GM21447 (cell line): Measurements from ENCODE around the gene VANGL2.

Experiments used
- ATAC-seq: cut with Tn5 transposase; IDR thresholded peaks from one replicate; pipeline ENCODE4 v1.9.1; 2021; ENCODE audit not compliant: unreplicated experiment

VANGL2 gene

GRCh38 chr1:160404094-160404493 lies 3.7 kb downstream of the VANGL2 start:
- ATAC-seq, result no peak

GRCh38 chr1:160405331-160405877 lies 5.0 kb downstream of the VANGL2 start:
- no peak for ATAC-seq

DNA sequence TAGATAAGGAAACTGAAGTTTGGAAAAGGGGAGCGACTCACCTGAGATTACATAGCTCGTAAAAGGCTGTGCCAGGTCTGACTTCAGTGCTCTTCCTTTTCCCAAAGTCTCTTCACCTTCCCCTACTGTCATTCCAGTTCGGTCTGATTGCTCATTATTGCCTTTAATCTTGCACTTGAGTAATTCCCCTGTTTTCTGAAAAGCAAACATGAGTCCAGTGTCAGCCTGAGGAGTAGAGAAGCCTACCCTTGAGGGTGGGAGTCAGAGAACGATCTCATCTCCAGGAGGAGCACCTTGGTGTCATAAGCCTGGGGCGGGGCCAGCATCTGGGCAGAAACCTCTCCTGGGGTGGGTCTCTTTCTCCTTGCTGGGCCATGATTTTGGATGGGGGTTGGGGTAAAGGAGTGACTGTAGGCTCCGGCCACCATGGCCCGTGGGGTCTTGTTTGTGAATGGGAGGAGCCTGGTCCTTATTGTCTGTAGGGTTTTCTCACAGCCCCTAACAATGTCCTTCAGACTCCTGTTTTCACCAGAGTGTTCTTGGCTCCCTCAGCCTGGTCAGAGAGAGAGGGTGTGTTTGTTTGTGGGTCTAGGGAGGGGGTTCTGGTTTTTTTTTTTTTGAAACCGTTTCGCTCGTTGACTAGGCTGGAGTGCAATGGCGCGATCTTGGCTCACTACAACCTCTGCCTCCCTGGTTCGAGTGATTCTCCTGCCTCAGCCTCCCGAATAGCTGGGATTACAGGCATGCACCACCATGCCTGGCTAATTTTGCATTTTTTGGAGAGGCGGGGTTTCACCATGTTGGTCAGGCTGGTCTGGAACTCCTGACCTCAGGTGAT lies 6.0 kb downstream of the VANGL2 start:
- ATAC-seq, result no peak

DNA sequence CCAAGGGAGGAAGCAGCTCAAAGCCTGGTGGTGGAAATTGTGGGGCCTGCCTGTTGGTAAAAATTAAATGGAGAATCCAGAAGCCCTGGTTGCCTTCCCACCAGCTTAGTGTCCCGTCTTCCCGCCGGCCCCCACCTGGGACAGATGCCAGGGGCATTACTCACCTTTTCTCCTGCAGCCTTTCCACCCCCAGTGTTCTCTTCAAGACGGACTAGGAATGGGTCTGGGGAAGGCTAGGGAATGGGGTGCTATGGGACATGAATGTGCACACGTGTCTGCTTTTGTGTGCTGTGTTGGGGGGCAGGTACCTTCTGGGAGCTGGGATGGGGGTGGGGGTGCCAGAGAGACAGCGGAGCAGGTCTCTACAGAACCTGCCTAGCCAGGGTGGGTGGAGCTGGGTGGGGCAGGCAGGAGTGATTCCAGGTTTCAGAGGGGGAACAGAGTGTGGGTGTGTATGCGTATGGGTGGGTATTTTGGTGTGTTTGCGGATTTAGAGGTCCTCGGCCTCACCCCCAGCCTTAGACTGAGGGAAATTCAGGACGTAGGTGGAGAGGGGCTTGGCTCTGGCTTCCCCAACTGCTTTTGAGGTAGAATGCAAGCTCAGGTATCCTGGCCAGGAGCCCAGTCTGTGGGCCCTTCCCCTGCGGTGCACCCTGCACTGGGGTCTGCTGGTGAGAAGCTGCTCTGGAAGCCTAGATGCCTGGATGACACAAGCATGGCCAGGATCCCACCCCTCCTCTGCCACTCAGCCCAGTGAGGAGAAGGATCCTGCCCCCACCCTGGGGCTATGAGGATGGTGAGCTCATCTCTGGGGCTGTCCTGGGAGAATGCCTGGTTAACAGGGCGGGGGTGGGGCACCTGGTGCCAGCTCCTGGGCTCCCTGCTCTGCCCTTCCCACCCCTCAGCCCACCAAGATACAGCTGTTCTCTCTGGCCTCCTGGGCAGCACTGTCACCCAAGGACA lies 7.8 kb downstream of the VANGL2 start:
- no peak for ATAC-seq

- no peak for ATAC-seq
These were observed 8.5 kb downstream of the VANGL2 start for GRCh38 chr1:160408864-160409263.

DNA sequence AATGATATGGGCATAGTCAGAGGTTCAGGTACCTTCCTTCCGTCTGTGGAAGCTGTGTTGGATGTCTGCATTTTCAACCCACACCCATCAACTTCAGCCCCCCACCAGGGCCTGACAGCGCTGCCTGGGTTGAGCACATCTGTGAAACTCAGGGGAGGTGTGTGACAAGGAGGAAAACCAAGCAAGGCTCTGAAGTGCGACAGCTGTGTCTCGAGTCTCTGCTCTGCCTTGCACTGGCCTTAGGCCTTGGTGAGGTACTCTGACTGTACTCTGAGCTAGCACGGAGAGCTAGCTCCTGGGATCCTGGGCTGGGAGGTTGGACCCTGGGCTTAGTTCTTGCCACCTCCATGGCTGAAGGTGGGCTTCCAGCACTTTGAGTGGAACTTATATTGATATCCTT lies 9.1 kb downstream of the VANGL2 start:
- ATAC-seq, result no peak

DNA sequence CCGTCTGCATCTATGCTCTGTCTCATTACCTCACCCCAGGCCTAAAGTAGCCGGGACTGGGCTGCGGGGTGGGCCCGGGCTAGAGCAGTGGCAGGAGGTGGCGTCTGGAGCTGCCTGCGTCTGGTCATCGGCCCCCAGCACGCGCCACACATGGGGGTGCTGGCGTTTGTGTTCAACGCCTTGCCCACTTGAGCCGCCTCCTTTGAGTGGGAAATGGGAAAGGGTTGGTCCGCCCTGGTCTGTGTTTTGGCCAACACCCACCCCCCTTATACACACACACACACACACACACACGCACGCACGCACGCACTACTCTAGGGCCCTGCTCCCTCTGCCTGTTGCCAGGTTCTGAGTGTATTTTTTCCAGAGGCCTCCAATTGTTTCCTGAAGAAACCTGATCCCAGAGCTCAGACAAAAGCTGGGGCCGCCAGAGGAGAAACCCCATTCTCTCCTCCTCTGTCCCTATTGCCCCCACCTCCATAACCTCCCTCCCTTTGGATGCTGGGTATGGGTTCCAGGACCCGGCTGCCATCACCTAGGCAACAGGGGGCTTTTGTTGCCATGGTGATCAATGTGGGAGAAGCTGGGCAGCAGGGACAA lies 10.1 kb downstream of the VANGL2 start:
- ATAC-seq, result no peak

GRCh38 chr1:160411271-160412027 lies 11.1 kb downstream of the VANGL2 start:
- ATAC-seq, result no peak

GRCh38 chr1:160412028-160412362 lies 11.6 kb downstream of the VANGL2 start:
- no peak for ATAC-seq

DNA sequence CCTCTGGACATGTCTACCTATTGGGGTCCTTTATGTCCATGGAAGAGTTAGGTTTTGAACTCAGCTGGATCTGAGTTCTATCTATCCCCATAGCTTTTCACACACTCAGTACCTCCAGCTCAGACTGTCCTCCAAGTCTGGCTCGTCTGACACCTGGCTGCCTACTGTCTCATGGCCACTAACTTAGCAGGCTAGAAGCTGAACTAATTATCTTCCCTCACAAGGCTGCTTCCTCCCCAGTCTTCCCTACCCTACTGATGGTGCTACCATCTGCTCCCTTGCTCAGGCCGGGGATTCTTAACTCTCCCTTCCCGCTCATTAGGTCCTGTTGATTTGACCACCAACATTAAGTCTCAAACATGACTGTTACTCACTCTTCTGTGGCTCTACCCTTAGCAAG lies 13.4 kb downstream of the VANGL2 start:
- ATAC-seq, result no peak

DNA sequence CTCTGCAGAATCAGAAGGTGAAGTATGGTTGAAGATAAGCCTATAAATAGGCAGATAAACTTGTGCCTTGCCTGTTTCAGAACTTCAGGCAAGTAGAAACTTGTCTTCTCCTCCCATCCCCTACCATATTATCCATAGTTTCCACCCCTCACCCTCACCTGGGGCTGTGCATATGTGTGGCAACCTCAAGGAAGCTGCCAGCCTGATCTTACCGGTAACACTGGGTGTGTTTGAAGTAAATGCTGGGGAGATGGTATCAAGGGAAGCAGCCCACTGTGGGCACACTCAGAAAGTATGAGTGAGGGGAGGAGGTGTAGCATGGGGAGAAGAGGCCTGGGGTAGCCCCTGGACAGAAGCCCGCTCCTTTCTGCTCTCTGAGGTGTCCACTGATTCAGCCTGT lies 14.5 kb downstream of the VANGL2 start:
- ATAC-seq, result no peak

DNA sequence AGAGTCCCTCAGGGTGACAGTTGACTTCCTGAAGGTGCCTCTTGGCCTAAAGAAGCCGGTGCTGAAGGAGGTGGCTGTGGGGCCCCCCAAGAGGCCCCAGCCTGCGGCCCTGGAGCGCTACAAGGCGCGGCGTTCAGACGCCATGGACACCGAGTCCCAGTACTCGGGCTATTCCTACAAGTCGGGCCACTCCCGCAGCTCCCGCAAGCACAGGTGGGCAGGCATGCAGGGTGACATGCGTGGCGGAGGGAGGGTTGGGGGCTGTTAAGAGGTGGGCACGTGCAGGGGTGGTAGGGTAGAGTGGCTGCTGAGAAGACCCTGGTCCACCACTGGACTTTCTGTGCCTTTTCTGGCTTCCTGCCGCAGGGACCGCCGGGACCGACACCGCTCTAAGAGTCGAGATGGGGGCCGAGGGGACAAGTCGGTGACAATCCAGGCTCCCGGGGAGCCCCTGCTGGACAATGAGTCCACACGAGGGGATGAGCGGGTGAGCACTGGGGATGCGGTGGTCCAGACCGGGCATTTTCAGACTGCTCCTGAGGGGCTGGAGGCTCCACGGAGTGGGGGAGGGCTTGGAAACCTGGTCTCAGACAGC lies 15.4 kb downstream of the VANGL2 start:
- no peak for ATAC-seq

DNA sequence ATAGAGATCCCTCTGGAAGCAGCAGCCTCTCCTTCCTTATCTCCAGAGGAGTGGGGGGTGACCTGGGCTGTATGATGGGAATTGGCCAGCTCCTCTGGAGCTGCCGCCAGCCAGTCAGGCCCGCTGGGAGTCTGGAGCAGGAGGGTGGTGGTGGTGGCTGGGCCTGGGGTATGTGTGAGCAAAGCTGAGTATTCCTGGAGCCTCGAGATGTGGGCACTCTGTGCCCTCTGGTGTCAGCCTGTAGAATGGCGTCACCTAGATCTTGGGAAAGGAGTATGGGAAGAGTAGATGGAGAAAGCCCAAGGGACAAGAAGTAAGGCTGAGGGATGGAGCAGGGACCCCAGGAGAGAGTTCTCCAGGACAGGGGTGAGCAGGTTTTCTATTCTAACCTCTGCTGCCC lies 16.0 kb downstream of the VANGL2 start:
- ATAC-seq, result no peak

GRCh38 chr1:160418483-160418882 lies 18.1 kb downstream of the VANGL2 start:
- no peak for ATAC-seq

DNA sequence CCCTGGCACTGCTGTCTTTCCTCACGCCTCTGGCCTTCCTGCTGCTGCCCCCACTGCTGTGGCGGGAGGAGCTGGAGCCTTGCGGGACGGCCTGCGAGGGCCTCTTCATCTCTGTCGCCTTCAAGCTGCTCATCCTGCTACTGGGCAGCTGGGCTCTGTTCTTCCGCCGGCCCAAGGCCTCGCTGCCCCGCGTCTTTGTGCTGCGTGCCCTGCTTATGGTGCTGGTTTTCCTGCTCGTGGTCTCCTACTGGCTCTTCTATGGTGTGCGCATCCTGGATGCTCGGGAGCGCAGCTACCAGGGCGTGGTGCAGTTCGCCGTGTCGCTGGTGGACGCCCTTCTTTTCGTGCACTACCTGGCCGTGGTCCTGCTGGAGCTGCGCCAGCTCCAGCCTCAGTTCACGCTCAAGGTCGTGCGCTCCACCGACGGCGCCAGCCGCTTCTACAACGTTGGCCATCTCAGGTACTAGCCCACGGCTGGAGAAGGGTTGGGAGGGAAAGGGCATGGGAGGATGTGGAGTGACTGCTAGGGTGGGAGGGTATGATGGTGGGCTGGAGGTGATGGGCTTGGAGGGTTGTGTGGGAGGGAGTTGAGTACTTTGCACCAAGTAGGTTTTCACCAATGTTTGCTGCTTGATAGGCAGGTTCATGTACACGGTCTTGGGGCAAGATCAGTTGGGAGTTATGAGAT lies 18.9 kb downstream of the VANGL2 start:
- ATAC-seq, result no peak

GRCh38 chr1:160419838-160420169 lies 19.4 kb downstream of the VANGL2 start:
- ATAC-seq, result no peak

GRCh38 chr1:160420881-160421842 lies 20.8 kb downstream of the VANGL2 start:
- no peak for ATAC-seq

- ATAC-seq, result no peak
These were observed 21.5 kb downstream of the VANGL2 start for GRCh38 chr1:160421881-160422280.

GRCh38 chr1:160423966-160424365 lies 23.6 kb downstream of the VANGL2 start:
- no peak for ATAC-seq
